IMR-90 (cell line): ENCODE data around the gene C10orf105. TPM values are rescaled to one million over a fixed set of nuclear protein-coding genes. Genes with fewer than 3 reads are reported as not detected.
A peak's percentile ranks its signal among the peaks of the same experiment; 100 is the strongest.

ENCODE experiments used
- ATAC-seq: fragments of 200-7000 bp; cut with Tn5 transposase; 2 replicates; pipeline ENCODE4 v1.9.1; 2020; ENCODE audit warnings: low read depth, mild to moderate bottlenecking, moderate library complexity
- BruUV-seq: library from RNA; stranded (reverse); fragments of 400-500 nt; replicated peaks from 2 replicates; lab custom pipeline; 2021; lab: Mats Ljungman, UMichigan
- CTCF ChIA-PET: fragments of 300-600 bp; formaldehyde crosslinking; extraction: SDS; loops from one replicate; lab custom pipeline; 2021; ENCODE audit warnings: antibody characterized with exemption; lab: Yijun Ruan, JAX
- POLR2A ChIA-PET: fragments of 300-600 bp; sonication (Branson Sonifier 250); formaldehyde crosslinking; loops from one replicate; lab custom pipeline; 2022; ENCODE audit warnings: antibody characterized with exemption; ENCODE audit not compliant: unreplicated experiment; lab: Charles Lee
- DNase-seq: peaks from one replicate; pipeline ENCODE4 v3.0.0; 2013
- H2AFZ ChIP-seq: replicated peaks from 2 replicates; pipeline ENCODE3; 2013; ENCODE audit warnings: low read length, mild to moderate bottlenecking; ENCODE audit not compliant: poor library complexity
- H2AK5ac ChIP-seq: 2 replicates; pipeline ENCODE4 v1.6.1; 2013; ENCODE audit warnings: low read depth, low read length, inconsistent platforms
- H2AK9ac ChIP-seq: replicated peaks from 2 replicates; pipeline ENCODE3; 2013; ENCODE audit warnings: mild to moderate bottlenecking, low read depth, low read length, moderate library complexity; ENCODE audit not compliant: poor library complexity
- H2BK120ac ChIP-seq: 2 replicates; pipeline ENCODE4 v1.6.1; 2013; ENCODE audit warnings: low read depth, low read length, inconsistent platforms
- H2BK15ac ChIP-seq: 3 replicates; pipeline ENCODE4 v1.6.1; 2013; ENCODE audit warnings: low read depth, low read length, inconsistent platforms
- H2BK20ac ChIP-seq: 2 replicates; pipeline ENCODE4 v1.6.1; 2013; ENCODE audit warnings: low read depth, mild to moderate bottlenecking, inconsistent platforms, low read length, moderate library complexity
- H2BK5ac ChIP-seq: 2 replicates; pipeline ENCODE4 v1.6.1; 2013; ENCODE audit warnings: mild to moderate bottlenecking, low read depth, low read length, inconsistent platforms; ENCODE audit not compliant: poor library complexity, severe bottlenecking
- H3K14ac ChIP-seq: replicated peaks from 2 replicates; pipeline ENCODE4 v1.6.1; 2013; ENCODE audit warnings: low read depth, low read length, inconsistent platforms
- H3K18ac ChIP-seq: 2 replicates; pipeline ENCODE4 v1.6.1; 2013; ENCODE audit warnings: low read depth, low read length, control low read depth
- H3K23ac ChIP-seq: 2 replicates; pipeline ENCODE4 v1.6.1; 2013; ENCODE audit warnings: low read depth, low read length, inconsistent platforms
- H3K27ac ChIP-seq: 2 replicates; pipeline ENCODE4 v1.5.1; 2013; ENCODE audit warnings: mild to moderate bottlenecking, control low read depth, low read length; ENCODE audit not compliant: insufficient read depth
- H3K27me3 ChIP-seq: 2 replicates; pipeline ENCODE4 v1.6.1; 2013; ENCODE audit warnings: low read length; ENCODE audit not compliant: control insufficient read depth, insufficient read depth
- H3K36me3 ChIP-seq: 2 replicates; pipeline ENCODE4 v1.6.1; 2013; ENCODE audit warnings: low read length, mixed read lengths; ENCODE audit not compliant: control insufficient read depth, insufficient read depth
- H3K4ac ChIP-seq: 2 replicates; pipeline ENCODE4 v1.6.1; 2013; ENCODE audit warnings: low read depth, low read length, inconsistent platforms
- H3K4me1 ChIP-seq: 2 replicates; pipeline ENCODE4 v1.6.1; 2013; ENCODE audit warnings: low read length, mixed read lengths; ENCODE audit not compliant: control insufficient read depth, insufficient read depth
- H3K4me2 ChIP-seq: 2 replicates; pipeline ENCODE4 v1.6.1; 2013; ENCODE audit warnings: low read depth, mild to moderate bottlenecking, control low read depth, low read length, moderate library complexity
- H3K4me3 ChIP-seq: 2 replicates; pipeline ENCODE4 v1.5.1; 2013; ENCODE audit warnings: low read depth, mild to moderate bottlenecking, control low read depth, low read length, moderate library complexity; ENCODE audit not compliant: insufficient read depth
- H3K56ac ChIP-seq: 2 replicates; pipeline ENCODE4 v1.6.1; 2013; ENCODE audit warnings: low read length, inconsistent platforms; ENCODE audit not compliant: insufficient read depth; ENCODE audit errors: extremely low read depth
- H3K79me1 ChIP-seq, 2 experiments: 2 replicates each; pipeline ENCODE4 v1.6.1; 2013; ENCODE audit warnings: low read length in 2 of 2, inconsistent platforms in 1 of 2, low read depth in 1 of 2
- H3K9ac ChIP-seq: 2 replicates; pipeline ENCODE4 v1.6.1; 2013; ENCODE audit warnings: low read depth, low read length, control low read depth
- H3K9me1 ChIP-seq: 2 replicates; pipeline ENCODE4 v1.6.1; 2013; ENCODE audit warnings: low read length, inconsistent platforms; ENCODE audit not compliant: insufficient read depth
- H3K9me3 ChIP-seq: 2 replicates; pipeline ENCODE4 v1.6.1; 2013; ENCODE audit warnings: low read length; ENCODE audit not compliant: control insufficient read depth, insufficient read depth
- H4K20me1 ChIP-seq: 2 replicates; pipeline ENCODE4 v1.6.1; 2013; ENCODE audit warnings: low read length, inconsistent platforms; ENCODE audit not compliant: insufficient read depth
- H4K5ac ChIP-seq: 2 replicates; pipeline ENCODE4 v1.6.1; 2013; ENCODE audit warnings: mild to moderate bottlenecking, low read depth, low read length, control low read depth
- H4K8ac ChIP-seq, 2 experiments: 2 replicates each; pipeline ENCODE4 v1.6.1; 2013; ENCODE audit warnings: low read depth in 2 of 2, low read length in 2 of 2, control low read depth in 1 of 2, inconsistent platforms in 1 of 2
- H4K91ac ChIP-seq: 2 replicates; pipeline ENCODE4 v1.6.1; 2013; ENCODE audit warnings: low read depth, low read length, inconsistent platforms; ENCODE audit not compliant: insufficient read depth
- BHLHE40 ChIP-seq: fragments of 150-350 bp; IDR thresholded peaks from 2 replicates; pipeline ENCODE4 v1.6.1; 2016; ENCODE audit warnings: mild to moderate bottlenecking, low read depth, low read length
- CEBPB ChIP-seq: IDR thresholded peaks from 2 replicates; pipeline ENCODE4 v1.6.1; 2012; ENCODE audit warnings: low read depth, low read length, improper control_type of control experiment
- CHD1 ChIP-seq: IDR thresholded peaks from 2 replicates; pipeline ENCODE4 v1.6.1; 2012; ENCODE audit warnings: low read depth, low read length, improper control_type of control experiment
- FOS ChIP-seq: fragments of 150-350 bp; IDR thresholded peaks from 2 replicates; pipeline ENCODE4 v1.6.1; 2016; ENCODE audit warnings: low read depth, low read length
- MAFK ChIP-seq: IDR thresholded peaks from 2 replicates; pipeline ENCODE4 v1.6.1; 2012; ENCODE audit warnings: low read depth, low read length, improper control_type of control experiment
- MAZ ChIP-seq: IDR thresholded peaks from 2 replicates; pipeline ENCODE4 v1.6.1; 2012; ENCODE audit warnings: low read depth, mild to moderate bottlenecking, low read length, improper control_type of control experiment, moderate library complexity, borderline replicate concordance
- MXI1 ChIP-seq: IDR thresholded peaks from 2 replicates; pipeline ENCODE4 v1.6.1; 2012; ENCODE audit warnings: low read depth, mild to moderate bottlenecking, low read length, moderate library complexity, borderline replicate concordance
- NFE2L2 ChIP-seq: fragments of 150-350 bp; IDR thresholded peaks from 2 replicates; pipeline ENCODE4 v1.6.1; 2016; ENCODE audit warnings: low read depth, mild to moderate bottlenecking, low read length
- POLR2A ChIP-seq: IDR thresholded peaks from 2 replicates; pipeline ENCODE4 v1.6.1; 2012; ENCODE audit warnings: mild to moderate bottlenecking, low read depth, low read length
- RCOR1 ChIP-seq: IDR thresholded peaks from 2 replicates; pipeline ENCODE4 v1.6.1; 2012; ENCODE audit warnings: mild to moderate bottlenecking, low read length, improper control_type of control experiment; ENCODE audit not compliant: insufficient replicate concordance
- RFX5 ChIP-seq: IDR thresholded peaks from 2 replicates; pipeline ENCODE4 v1.8.0; 2012; ENCODE audit warnings: low read depth, mild to moderate bottlenecking, low read length, moderate library complexity
- SMC3 ChIP-seq: fragments of 150-350 bp; IDR thresholded peaks from 2 replicates; pipeline ENCODE4 v1.6.1; 2016; ENCODE audit warnings: low read depth, mild to moderate bottlenecking, antibody characterized with exemption, low read length, moderate library complexity
- WGBS, 2 experiments: methylation state at CpG; one replicate each; pipeline versions ENCODE4 v1.1.5 to v1.1.7; 2013; ENCODE audit warnings: missing lambda C conversion rate in 2 of 2; ENCODE audit not compliant: insufficient read length in 1 of 2; ENCODE audit errors: extremely low coverage in 2 of 2; 5-methylcytosine and 5-hydroxymethylcytosine counted together
- dilution Hi-C: fragments of 300-500 bp; cut with HindIII; formaldehyde crosslinking; loops from one replicate; pipeline ENCODE4 v1.14.3; 2018; ENCODE audit warnings: low sequenced_read_pairs; ENCODE audit not compliant: unreplicated experiment
- in situ Hi-C: fragments of 300-500 bp; cut with MboI; formaldehyde crosslinking; loops from 3 replicates; pipeline ENCODE4 v1.14.3; 2019; ENCODE audit warnings: low sequenced_read_pairs, inconsistent platforms, mixed read lengths
- intact Hi-C: fragments of 100-400 bp; cut with micrococcal nuclease; formaldehyde crosslinking; loops from 2 replicates; pipeline ENCODE4 v1.10.0; 2022
- polyA plus RNA-seq, 3 experiments: library from polyadenylated mRNA; depleted of rRNA; stranded (reverse); fragments of >200 nt; gene quantifications; 2 replicates each; pipeline ENCODE4 v1.2.3, GENCODE V29; 2012; ENCODE audit warnings: low replicate concordance in 1 of 3
- total RNA-seq: library from RNA; depleted of rRNA; stranded (reverse); fragments of >200 nt; gene quantifications from 2 replicates; pipeline ENCODE4 v1.2.3, GENCODE V29; 2012
- TF ChIP-seq, protein P1 (sequence below): fragments of 150-350 bp; IDR thresholded peaks from 2 replicates; pipeline ENCODE4 v1.6.1; 2016; ENCODE audit warnings: low read depth, mild to moderate bottlenecking, low read length, moderate library complexity, borderline replicate concordance
- TF ChIP-seq, protein P2 (sequence below): fragments of 150-350 bp; IDR thresholded peaks from 2 replicates; pipeline ENCODE4 v1.6.1; 2017; ENCODE audit warnings: mild to moderate bottlenecking, antibody characterized with exemption, low read length, low read depth
- TF ChIP-seq, protein P3 (sequence below): conservative IDR thresholded peaks from 2 replicates; pipeline ENCODE4 v1.5.1; 2012; ENCODE audit warnings: mild to moderate bottlenecking, low read depth, low read length, improper control_type of control experiment

C10orf105 gene
- total and polyA plus RNA-seq, 2 of the 4 experiments (the other 2 are of a cell fraction), result under 0.01 TPM; not detected in 1

DNA sequence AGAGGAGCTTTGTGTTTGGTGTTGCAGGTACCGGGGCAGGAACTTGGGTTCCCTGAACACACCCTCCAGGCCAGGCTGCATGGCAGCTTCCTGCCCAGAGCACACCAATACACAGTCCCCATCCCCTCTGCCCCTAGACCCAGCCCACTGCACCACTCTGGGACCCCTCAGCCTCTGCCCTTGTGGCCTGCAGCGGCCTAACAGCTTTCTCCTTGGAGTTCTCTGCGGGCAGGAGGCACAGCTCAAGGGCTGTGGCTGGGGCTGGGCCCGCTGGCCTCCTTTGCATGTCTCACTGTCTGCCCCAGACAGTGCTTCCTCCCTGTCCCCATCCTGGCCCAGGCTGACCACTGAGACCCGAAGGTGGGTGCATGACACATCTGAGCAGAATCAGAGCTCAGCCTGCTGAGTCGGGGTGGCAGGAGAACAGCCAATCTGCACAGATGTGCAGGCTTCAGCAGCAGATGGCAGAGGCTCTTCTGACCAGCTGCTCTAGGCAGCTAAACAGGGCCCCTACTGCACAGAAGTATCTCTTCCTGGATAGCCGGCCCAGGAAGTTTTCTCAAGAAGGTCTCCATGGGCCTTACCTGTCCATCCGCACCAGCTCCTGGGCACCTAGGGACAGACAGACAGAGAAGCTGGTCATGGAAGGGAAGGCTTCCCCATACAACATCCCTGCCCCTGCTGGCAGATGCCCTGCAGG lies 33.0 kb upstream of the C10orf105 start:
- in situ Hi-C loops, result no loop called here
- Histone ChIP-seq H4K91ac (no peak overlapping the region), H3K27me3 (peaks cover 3% of the 10 kb centered on the region), H3K4me2 (no peak overlapping the region), H3K4me1 (peaks cover 7% of the 10 kb centered on the region; the same call in 1 of the 2 replicates), H3K27ac (no peak overlapping the region), H3K9ac (no peak overlapping the region), H2BK120ac (no peak overlapping the region), H3K36me3 (peaks cover 10% of the 10 kb centered on the region; the same call in 1 of the 2 replicates), H3K4me3 (no peak overlapping the region), H2BK20ac (no peak overlapping the region), H2AK9ac (no peak overlapping the region), H3K18ac (no peak overlapping the region), H2AFZ (no peak overlapping the region), H3K14ac (no peak overlapping the region), H2AK5ac (no peak overlapping the region), H3K23ac (no peak overlapping the region), H3K9me3 (no peaks in the 10 kb centered on the region), H3K4ac (no peak overlapping the region), H3K56ac (no peak overlapping the region), H4K20me1 (no peaks in the 10 kb centered on the region), H4K8ac (no peak overlapping the region), H3K79me1 (no peaks in the 10 kb centered on the region), H2BK5ac (no peak overlapping the region), H3K9me1 (0 out of 2 replicates have a peak, but pooled peaks cover 5% of the 10 kb centered on the region), H4K5ac (no peak overlapping the region), H2BK15ac (no peak overlapping the region)
- POLR2A ChIA-PET, result no interaction called here
- dilution Hi-C loops, result no loop called here
- 54% methylated on average over 2 of the region's 8 CpGs; no CpG with 5 or more reads in 1 of the 2 experiments for WGBS, 2 experiments
- intact Hi-C loops, result no loop called here
- no TSS peak for BruUV-seq
- DNase-seq, result peak; percentile 24
- ATAC-seq, result no peak; the same call in 1 of the 2 replicates
- CTCF ChIA-PET, result interaction anchor here (0.7 to 0.9 kb wide), 2 partner anchors 14 to 16 kb away, joined by 3 to 6 read pairs; no protein-coding TSS in a partner anchor
- TF ChIP-seq, protein P1, sequence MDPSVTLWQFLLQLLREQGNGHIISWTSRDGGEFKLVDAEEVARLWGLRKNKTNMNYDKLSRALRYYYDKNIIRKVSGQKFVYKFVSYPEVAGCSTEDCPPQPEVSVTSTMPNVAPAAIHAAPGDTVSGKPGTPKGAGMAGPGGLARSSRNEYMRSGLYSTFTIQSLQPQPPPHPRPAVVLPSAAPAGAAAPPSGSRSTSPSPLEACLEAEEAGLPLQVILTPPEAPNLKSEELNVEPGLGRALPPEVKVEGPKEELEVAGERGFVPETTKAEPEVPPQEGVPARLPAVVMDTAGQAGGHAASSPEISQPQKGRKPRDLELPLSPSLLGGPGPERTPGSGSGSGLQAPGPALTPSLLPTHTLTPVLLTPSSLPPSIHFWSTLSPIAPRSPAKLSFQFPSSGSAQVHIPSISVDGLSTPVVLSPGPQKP, result no peak
- no peak for TF ChIP-seq MAFK
- no peak for TF ChIP-seq RFX5
- no peak for TF ChIP-seq MAZ
- TF ChIP-seq NFE2L2, result no peak
- TF ChIP-seq, protein P2, sequence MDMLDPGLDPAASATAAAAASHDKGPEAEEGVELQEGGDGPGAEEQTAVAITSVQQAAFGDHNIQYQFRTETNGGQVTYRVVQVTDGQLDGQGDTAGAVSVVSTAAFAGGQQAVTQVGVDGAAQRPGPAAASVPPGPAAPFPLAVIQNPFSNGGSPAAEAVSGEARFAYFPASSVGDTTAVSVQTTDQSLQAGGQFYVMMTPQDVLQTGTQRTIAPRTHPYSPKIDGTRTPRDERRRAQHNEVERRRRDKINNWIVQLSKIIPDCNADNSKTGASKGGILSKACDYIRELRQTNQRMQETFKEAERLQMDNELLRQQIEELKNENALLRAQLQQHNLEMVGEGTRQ, result no peak
- TF ChIP-seq, protein P3, sequence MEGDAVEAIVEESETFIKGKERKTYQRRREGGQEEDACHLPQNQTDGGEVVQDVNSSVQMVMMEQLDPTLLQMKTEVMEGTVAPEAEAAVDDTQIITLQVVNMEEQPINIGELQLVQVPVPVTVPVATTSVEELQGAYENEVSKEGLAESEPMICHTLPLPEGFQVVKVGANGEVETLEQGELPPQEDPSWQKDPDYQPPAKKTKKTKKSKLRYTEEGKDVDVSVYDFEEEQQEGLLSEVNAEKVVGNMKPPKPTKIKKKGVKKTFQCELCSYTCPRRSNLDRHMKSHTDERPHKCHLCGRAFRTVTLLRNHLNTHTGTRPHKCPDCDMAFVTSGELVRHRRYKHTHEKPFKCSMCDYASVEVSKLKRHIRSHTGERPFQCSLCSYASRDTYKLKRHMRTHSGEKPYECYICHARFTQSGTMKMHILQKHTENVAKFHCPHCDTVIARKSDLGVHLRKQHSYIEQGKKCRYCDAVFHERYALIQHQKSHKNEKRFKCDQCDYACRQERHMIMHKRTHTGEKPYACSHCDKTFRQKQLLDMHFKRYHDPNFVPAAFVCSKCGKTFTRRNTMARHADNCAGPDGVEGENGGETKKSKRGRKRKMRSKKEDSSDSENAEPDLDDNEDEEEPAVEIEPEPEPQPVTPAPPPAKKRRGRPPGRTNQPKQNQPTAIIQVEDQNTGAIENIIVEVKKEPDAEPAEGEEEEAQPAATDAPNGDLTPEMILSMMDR, result no peak
- no peak for TF ChIP-seq FOS
- TF ChIP-seq CHD1, result no peak
- no peak for TF ChIP-seq POLR2A
- no peak for TF ChIP-seq CEBPB
- no peak for TF ChIP-seq MXI1
- no peak for TF ChIP-seq SMC3
- TF ChIP-seq RCOR1, result no peak
- no peak for TF ChIP-seq BHLHE40
